Loucy (cell line): ENCODE data around the gene CADM4.
"Not testable (repeated sequence)": the region's sequence is repeated elsewhere in the genome, so short reads cannot be mapped to it uniquely, and the experiment has no call there.

Experiments used
- H2AFZ ChIP-seq: fragments of 200-600 bp; sonication (generic); 2 replicates; pipeline ENCODE4 v1.6.0; 2016; ENCODE audit warnings: antibody characterized with exemption, mild to moderate bottlenecking, low read length, moderate library complexity
- H3F3A ChIP-seq: fragments of 200-600 bp; 2 replicates; pipeline ENCODE4 v1.6.0; 2016; ENCODE audit warnings: antibody characterized with exemption, low read depth, mild to moderate bottlenecking
- H3K27me3 ChIP-seq: fragments of 200-600 bp; sonication (generic); 2 replicates; pipeline ENCODE4 v1.6.1; 2014; ENCODE audit warnings: low read length, mild to moderate bottlenecking; ENCODE audit not compliant: insufficient read depth, poor library complexity, severe bottlenecking
- H3K36me3 ChIP-seq: fragments of 200-600 bp; sonication (generic); 2 replicates; pipeline ENCODE4 v1.6.1; 2016; ENCODE audit warnings: low read length; ENCODE audit not compliant: insufficient read depth
- H3K4me1 ChIP-seq: fragments of 200-600 bp; sonication (generic); 2 replicates; pipeline ENCODE4 v1.5.1; 2014; ENCODE audit warnings: low read length, mild to moderate bottlenecking; ENCODE audit not compliant: insufficient read depth, poor library complexity, severe bottlenecking
- H3K4me2 ChIP-seq: fragments of 200-600 bp; sonication (generic); 2 replicates; pipeline ENCODE4 v1.6.0; 2014; ENCODE audit warnings: antibody characterized with exemption, low read length, low read depth, mild to moderate bottlenecking; ENCODE audit not compliant: poor library complexity, severe bottlenecking
- H3K4me3 ChIP-seq: fragments of 200-600 bp; sonication (generic); 2 replicates; pipeline ENCODE4 v1.5.1; 2014; ENCODE audit warnings: low read length, mild to moderate bottlenecking, mixed read lengths; ENCODE audit not compliant: poor library complexity, severe bottlenecking
- H3K79me2 ChIP-seq: fragments of 200-600 bp; sonication (generic); 2 replicates; pipeline ENCODE4 v1.6.1; 2014; ENCODE audit warnings: low read length; ENCODE audit not compliant: insufficient read depth
- H3K9ac ChIP-seq: fragments of 200-600 bp; sonication (generic); 2 replicates; pipeline ENCODE4 v1.6.0; 2014; ENCODE audit warnings: mild to moderate bottlenecking, low read depth, low read length, moderate library complexity; ENCODE audit not compliant: poor library complexity, severe bottlenecking
- H3K9me2 ChIP-seq: fragments of 200-600 bp; sonication (generic); replicated peaks from 2 replicates; pipeline ENCODE4 v1.6.1; 2016; ENCODE audit warnings: low read depth, low read length, mixed read lengths
- H3K9me3 ChIP-seq: fragments of 200-600 bp; sonication (generic); 2 replicates; pipeline ENCODE4 v1.6.1; 2014; ENCODE audit warnings: mild to moderate bottlenecking, antibody characterized with exemption, low read length, low read depth; ENCODE audit not compliant: insufficient read depth
- H4K20me1 ChIP-seq: fragments of 200-600 bp; sonication (generic); 2 replicates; pipeline ENCODE4 v1.6.0; 2014; ENCODE audit warnings: antibody characterized with exemption, low read length, mild to moderate bottlenecking; ENCODE audit not compliant: insufficient read depth, poor library complexity, severe bottlenecking
- EZH2phosphoT487 ChIP-seq: fragments of 200-600 bp; IDR thresholded peaks from 2 replicates; pipeline ENCODE4 v1.6.1; 2018; ENCODE audit warnings: antibody characterized with exemption, mild to moderate bottlenecking, moderate library complexity, borderline replicate concordance
- TF ChIP-seq, protein P1 (sequence below): fragments of 200-600 bp; sonication (generic); conservative IDR thresholded peaks from 2 replicates; pipeline ENCODE4 v1.5.1; 2014; ENCODE audit warnings: mild to moderate bottlenecking, antibody characterized with exemption, low read length

The CADM4 gene

DNA sequence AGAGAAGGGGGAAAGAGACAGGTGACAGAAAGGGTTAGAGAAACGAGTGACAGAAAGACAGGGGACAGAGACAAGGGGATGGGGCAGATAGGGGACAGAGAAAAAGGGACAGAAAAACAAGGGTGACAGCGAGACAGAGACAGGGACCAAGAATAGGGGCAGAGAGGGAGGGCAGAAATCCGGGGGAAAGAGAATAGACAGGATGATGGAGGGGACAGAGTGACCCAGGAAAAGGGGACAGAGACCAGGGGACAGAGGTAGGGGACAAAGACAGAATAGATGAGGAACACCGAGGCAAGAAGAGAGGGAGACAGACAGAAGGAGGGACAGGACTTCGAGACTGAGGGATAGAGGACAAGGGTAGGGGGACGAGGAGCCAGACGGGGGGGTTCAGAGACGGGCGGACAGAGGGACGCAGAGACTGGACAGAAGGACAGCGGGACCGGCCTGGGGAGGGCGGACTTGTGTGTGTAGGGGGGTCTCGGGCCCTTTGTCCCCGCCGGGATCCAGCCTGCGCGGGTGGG, 593 bp downstream of the CADM4 start:
- Histone ChIP-seq H2AFZ (peak overlapping the region; percentile 43; the same call in 1 of the 2 replicates), H3K9ac (no peak overlapping the region), H3K4me1 (peaks cover 12% of the 10 kb centered on the region), H3F3A (no peaks in the 10 kb centered on the region), H3K4me3 (peak overlapping the region; percentile 65), H3K9me2 (no peaks in the 10 kb centered on the region), H3K36me3 (no peaks in the 10 kb centered on the region), H4K20me1 (no peaks in the 10 kb centered on the region), H3K9me3 (no peaks in the 10 kb centered on the region), H3K79me2 (no peaks in the 10 kb centered on the region), H3K27me3 (no peaks in the 10 kb centered on the region), H3K4me2 (peak overlapping the region; percentile 74)
- TF ChIP-seq, protein P1, sequence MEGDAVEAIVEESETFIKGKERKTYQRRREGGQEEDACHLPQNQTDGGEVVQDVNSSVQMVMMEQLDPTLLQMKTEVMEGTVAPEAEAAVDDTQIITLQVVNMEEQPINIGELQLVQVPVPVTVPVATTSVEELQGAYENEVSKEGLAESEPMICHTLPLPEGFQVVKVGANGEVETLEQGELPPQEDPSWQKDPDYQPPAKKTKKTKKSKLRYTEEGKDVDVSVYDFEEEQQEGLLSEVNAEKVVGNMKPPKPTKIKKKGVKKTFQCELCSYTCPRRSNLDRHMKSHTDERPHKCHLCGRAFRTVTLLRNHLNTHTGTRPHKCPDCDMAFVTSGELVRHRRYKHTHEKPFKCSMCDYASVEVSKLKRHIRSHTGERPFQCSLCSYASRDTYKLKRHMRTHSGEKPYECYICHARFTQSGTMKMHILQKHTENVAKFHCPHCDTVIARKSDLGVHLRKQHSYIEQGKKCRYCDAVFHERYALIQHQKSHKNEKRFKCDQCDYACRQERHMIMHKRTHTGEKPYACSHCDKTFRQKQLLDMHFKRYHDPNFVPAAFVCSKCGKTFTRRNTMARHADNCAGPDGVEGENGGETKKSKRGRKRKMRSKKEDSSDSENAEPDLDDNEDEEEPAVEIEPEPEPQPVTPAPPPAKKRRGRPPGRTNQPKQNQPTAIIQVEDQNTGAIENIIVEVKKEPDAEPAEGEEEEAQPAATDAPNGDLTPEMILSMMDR: no peak
- TF ChIP-seq EZH2phosphoT487: no peak

DNA sequence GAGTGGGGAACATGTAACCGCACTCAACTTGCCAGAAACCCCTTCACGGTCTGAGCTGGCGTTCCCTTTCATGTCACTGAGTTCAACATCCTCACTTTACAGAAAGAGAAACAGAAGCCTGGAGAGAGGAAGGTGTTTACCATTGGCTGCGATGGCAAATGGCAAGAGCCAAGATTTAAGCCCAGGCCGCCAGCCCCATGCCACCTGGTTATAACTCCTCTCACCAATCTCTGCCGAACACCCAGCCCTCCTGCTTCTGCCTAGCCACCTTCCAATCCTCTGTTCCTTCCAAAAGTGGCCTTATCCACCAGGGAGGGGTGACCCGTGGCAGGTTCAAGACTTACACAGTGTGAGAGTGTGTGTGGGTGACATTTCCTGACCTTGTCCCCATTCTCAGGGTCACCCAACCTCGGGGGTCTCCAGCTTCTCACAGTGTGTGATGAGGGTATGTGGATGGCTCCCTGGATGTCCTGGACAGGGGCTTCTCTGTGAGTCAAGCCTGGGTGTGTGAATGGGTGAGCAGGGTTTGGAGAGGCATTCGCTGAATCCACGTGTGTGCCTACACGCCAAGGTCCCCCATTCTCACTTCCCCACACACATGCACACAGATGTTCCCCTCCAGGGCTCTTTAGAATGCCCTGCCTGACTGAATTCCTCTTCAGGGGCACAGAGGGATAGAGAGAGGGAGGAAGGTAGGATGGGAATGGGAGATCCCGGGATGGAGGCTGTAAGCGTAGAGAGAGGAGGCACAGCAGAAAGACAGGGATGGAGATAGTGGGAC, 1.2 kb downstream of the CADM4 start:
- Histone ChIP-seq H3K4me2 (peak overlapping the region; percentile 74), H3K9ac (no peak overlapping the region), H3F3A (no peaks in the 10 kb centered on the region), H2AFZ (no peak overlapping the region), H3K4me1 (peaks cover 12% of the 10 kb centered on the region), H4K20me1 (no peaks in the 10 kb centered on the region), H3K36me3 (no peaks in the 10 kb centered on the region), H3K79me2 (no peaks in the 10 kb centered on the region), H3K27me3 (no peaks in the 10 kb centered on the region), H3K9me2 (no peaks in the 10 kb centered on the region), H3K4me3 (no peak overlapping the region), H3K9me3 (no peaks in the 10 kb centered on the region)
- TF ChIP-seq EZH2phosphoT487: no peak
- TF ChIP-seq, protein P1: no peak

DNA sequence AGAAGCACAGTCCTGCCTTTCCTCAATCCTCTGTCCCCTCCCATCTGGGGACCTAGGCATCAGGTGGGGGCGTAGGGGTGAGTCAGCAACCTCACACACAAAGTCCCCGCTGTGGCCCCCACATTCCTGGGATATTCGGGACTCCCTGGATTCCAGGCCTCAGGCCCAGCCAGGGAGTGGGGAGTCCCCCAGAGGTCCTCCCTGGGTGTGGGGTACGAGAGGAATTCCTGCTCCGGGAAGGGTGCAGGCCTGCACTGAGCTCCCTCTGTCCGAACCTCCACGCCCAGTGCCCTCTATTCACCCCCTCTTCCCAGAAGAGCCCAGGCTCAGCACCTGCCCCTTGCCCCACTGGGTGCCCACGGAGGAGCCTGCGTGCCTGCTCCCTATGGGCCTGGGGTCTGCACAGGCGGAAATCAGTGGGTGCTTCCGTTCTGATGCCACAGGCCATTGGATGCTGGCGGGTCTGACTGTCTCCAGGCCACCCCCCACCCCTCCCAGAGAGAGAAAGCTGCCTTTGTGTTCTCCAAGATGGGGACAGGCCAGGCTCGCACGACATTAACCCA, 3.4 kb downstream of the CADM4 start:
- Histone ChIP-seq H3K27me3 (no peaks in the 10 kb centered on the region), H3K36me3 (no peaks in the 10 kb centered on the region), H2AFZ (no peak overlapping the region), H3K9me2 (no peaks in the 10 kb centered on the region), H3K9ac (no peak overlapping the region), H3K4me2 (no peak overlapping the region), H4K20me1 (no peaks in the 10 kb centered on the region), H3F3A (no peaks in the 10 kb centered on the region), H3K4me1 (peaks cover 12% of the 10 kb centered on the region), H3K9me3 (no peaks in the 10 kb centered on the region), H3K4me3 (no peak overlapping the region), H3K79me2 (no peaks in the 10 kb centered on the region)
- no peak for TF ChIP-seq EZH2phosphoT487
- TF ChIP-seq, protein P1: no peak

DNA sequence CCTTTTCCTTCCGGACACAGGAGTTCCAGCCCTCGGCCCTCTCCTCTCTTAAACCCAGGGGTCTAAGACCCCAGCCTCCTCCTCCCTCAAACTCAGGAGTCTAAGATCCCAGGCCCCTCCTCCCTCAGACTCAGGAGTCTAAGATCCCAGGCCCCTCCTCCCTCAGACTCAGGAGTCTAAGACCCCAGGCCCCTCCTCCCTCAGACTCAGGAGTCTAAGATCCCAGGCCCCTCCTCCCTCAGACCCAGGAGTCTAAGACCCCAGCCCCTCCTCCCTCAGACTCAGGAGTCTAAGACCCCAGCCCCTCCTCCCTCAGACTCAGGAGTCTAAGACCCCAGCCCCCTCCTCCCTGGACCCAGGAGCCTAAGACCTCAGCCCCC, 4.1 kb downstream of the CADM4 start:
- H3K9me3 ChIP-seq, H3K9ac ChIP-seq, H3K79me2 ChIP-seq, H3K27me3 ChIP-seq, H2AFZ ChIP-seq, H3K9me2 ChIP-seq, H3K36me3 ChIP-seq, H3K4me2 ChIP-seq, H3F3A ChIP-seq, H4K20me1 ChIP-seq, H3K4me3 ChIP-seq: not testable (repeated sequence)
- H3K4me1 ChIP-seq: peaks cover 12% of the 10 kb centered on the region
